Measurements from ENCODE around the gene EPS8L3. TPM values are rescaled to one million over a fixed set of nuclear protein-coding genes. Genes with fewer than 3 reads are reported as not detected.
A peak's percentile ranks its signal among the peaks of the same experiment; 100 is the strongest.

EPS8L3 gene
- total RNA-seq, 4 donors from 2014 or later = 0.19 TPM; not detected in 3

GRCh38 chr1:109722908-109723691, 40.6 kb downstream of the EPS8L3 start:
- Histone ChIP-seq H3K4me3 (no peak overlapping the region), H3K4me1 (peaks cover 6 to 19% (median 16%) of the 10 kb centered on the region in 3 donors), H3K36me3 (no peaks in the 10 kb centered on the region), H3K27me3 (no peaks in the 10 kb centered on the region), H3K27ac (no peak overlapping the region), H3K9me3 (no peaks in the 10 kb centered on the region)
- intact Hi-C loops (cut with DNase I) = no loop called here
- WGBS, 2 donors = 81 to 84% methylated on average over 7 of the region's 7 CpGs
- no peak for DNase-seq
- no peak for TF ChIP-seq POLR2A (IDR thresholded peaks at IDR 0.05)
- TF ChIP-seq, protein P1, sequence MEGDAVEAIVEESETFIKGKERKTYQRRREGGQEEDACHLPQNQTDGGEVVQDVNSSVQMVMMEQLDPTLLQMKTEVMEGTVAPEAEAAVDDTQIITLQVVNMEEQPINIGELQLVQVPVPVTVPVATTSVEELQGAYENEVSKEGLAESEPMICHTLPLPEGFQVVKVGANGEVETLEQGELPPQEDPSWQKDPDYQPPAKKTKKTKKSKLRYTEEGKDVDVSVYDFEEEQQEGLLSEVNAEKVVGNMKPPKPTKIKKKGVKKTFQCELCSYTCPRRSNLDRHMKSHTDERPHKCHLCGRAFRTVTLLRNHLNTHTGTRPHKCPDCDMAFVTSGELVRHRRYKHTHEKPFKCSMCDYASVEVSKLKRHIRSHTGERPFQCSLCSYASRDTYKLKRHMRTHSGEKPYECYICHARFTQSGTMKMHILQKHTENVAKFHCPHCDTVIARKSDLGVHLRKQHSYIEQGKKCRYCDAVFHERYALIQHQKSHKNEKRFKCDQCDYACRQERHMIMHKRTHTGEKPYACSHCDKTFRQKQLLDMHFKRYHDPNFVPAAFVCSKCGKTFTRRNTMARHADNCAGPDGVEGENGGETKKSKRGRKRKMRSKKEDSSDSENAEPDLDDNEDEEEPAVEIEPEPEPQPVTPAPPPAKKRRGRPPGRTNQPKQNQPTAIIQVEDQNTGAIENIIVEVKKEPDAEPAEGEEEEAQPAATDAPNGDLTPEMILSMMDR (IDR thresholded peaks at IDR 0.05) = no peak

- no peak for DNase-seq
- intact Hi-C loops (cut with DNase I) = no loop called here
- H3K27me3 ChIP-seq = no peaks in the 10 kb centered on the region
- TF ChIP-seq, protein P1 (IDR thresholded peaks at IDR 0.05) = no peak
- no peak for TF ChIP-seq POLR2A (IDR thresholded peaks at IDR 0.05)
- H3K27ac ChIP-seq = no peak overlapping the region
- H3K36me3 ChIP-seq = no peaks in the 10 kb centered on the region
- WGBS, 2 donors = 87 to 95% methylated on average over 1 of the region's 1 CpG
- H3K9me3 ChIP-seq = no peaks in the 10 kb centered on the region
- no peak overlapping the region for H3K4me3 ChIP-seq
- H3K4me1 ChIP-seq = peaks cover 16 to 30% (median 27%) of the 10 kb centered on the region in 3 donors
Measured at GRCh38 chr1:109721971-109722370, 41.8 kb downstream of the EPS8L3 start.

- Histone ChIP-seq H3K4me1 (peaks cover 24 to 39% (median 36%) of the 10 kb centered on the region in 3 donors), H3K27ac (no peak overlapping the region), H3K27me3 (no peaks in the 10 kb centered on the region), H3K9me3 (no peaks in the 10 kb centered on the region), H3K4me3 (no peak overlapping the region), H3K36me3 (no peaks in the 10 kb centered on the region)
- DNase-seq = no peak
- no peak for TF ChIP-seq POLR2A (IDR thresholded peaks at IDR 0.05)
- TF ChIP-seq, protein P1 (IDR thresholded peaks at IDR 0.05) = no peak
- 87 to 88% methylated on average over 5 of the region's 5 CpGs for WGBS, 2 donors
- intact Hi-C loops (cut with DNase I) = no loop called here
Measured at GRCh38 chr1:109721042-109721441, 42.7 kb downstream of the EPS8L3 start.

DNA sequence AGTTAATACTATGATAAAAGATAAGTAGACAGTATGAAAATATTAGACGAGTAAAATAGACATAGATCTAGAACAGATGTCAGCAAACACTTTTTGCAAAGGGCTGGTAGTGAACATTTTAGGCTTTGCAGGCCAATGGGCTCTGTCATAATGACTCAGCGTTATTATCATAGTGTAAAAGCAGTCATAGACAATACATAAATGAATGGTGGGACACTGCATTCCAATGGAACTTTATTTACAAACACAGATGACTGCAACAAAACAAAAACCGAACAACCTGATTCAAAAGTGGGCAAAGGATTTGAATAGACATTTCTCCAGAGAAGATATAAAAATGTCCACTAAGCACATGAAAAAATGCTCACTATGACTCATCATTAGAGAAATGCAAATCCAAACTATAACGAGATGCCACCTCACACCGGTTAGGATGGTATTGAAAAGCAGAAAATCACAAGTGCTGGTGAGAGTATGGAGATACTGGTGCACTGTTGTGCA, 44.3 kb downstream of the EPS8L3 start:
- no peaks in the 10 kb centered on the region for H3K9me3 ChIP-seq
- H3K27me3 ChIP-seq = no peaks in the 10 kb centered on the region
- H3K4me1 ChIP-seq = peaks cover 24 to 56% (median 48%) of the 10 kb centered on the region in 3 donors
- intact Hi-C loops (cut with DNase I) = no loop called here
- DNase-seq = no peak
- no peak for TF ChIP-seq POLR2A (IDR thresholded peaks at IDR 0.05)
- TF ChIP-seq, protein P1 (IDR thresholded peaks at IDR 0.05) = no peak
- H3K36me3 ChIP-seq = no peaks in the 10 kb centered on the region
- H3K4me3 ChIP-seq = no peak overlapping the region
- peak overlapping the region in 1 of 4 donors; percentile 77 for H3K27ac ChIP-seq
- 33 to 43% methylated on average over 5 of the region's 5 CpGs for WGBS, 2 donors

- no peak for TF ChIP-seq POLR2A (IDR thresholded peaks at IDR 0.05)
- TF ChIP-seq, protein P1 (IDR thresholded peaks at IDR 0.05) = no peak
- DNase-seq = no peak
- intact Hi-C loops (cut with DNase I) = no loop called here
- Histone ChIP-seq H3K4me1 (peaks cover 24 to 56% (median 48%) of the 10 kb centered on the region in 3 donors), H3K27me3 (no peaks in the 10 kb centered on the region), H3K36me3 (no peaks in the 10 kb centered on the region), H3K4me3 (no peak overlapping the region), H3K9me3 (no peaks in the 10 kb centered on the region), H3K27ac (peak overlapping the region; percentile 57 to 85 (median 76))
- WGBS, 2 donors = 79 to 86% methylated on average over 2 of the region's 2 CpGs
Measured at GRCh38 chr1:109718495-109718894, 45.2 kb downstream of the EPS8L3 start.

Measured in esophagus squamous epithelium (tissue), 5 donors.